OCI-LY1 (cell line): ENCODE data around the gene RFESD.

ENCODE experiments used
- CTCF ChIP-seq: fragments of 200-600 bp; sonication (generic), shearing (Covaris generic); IDR thresholded peaks from 2 replicates; pipeline ENCODE4 v1.5.1; 2017; ENCODE audit warnings: mild to moderate bottlenecking, antibody characterized with exemption, low read length, moderate library complexity, mixed read lengths
- EZH2 ChIP-seq: fragments of 200-600 bp; sonication (generic), shearing (Covaris generic); IDR thresholded peaks from 2 replicates; pipeline ENCODE4 v1.8.0; 2017; ENCODE audit warnings: borderline replicate concordance, mixed run types, mild to moderate bottlenecking, antibody characterized with exemption, low read length, moderate library complexity, mixed read lengths

GRCh38 chr5:95600557-95600956, 46.0 kb upstream of the RFESD start:
- no peak for TF ChIP-seq EZH2
- TF ChIP-seq CTCF, result no peak
